AG09309 (cell line): Measurements from ENCODE around the gene CTAGE1.
"Not testable (repeated sequence)": the region's sequence is repeated elsewhere in the genome, so short reads cannot be mapped to it uniquely, and the experiment has no call there.

Experiments
- DNase-seq: peaks from one replicate; pipeline ENCODE4 v3.0.0-alpha.2; 2010; ENCODE audit warnings: low read depth
- H3K4me3 ChIP-seq: 2 replicates; pipeline ENCODE4 v1.5.1; 2011; ENCODE audit warnings: mild to moderate bottlenecking, low read depth, low read length, moderate library complexity; ENCODE audit not compliant: control insufficient read depth
- TF ChIP-seq, protein P1 (sequence below): IDR thresholded peaks from 2 replicates; pipeline ENCODE4 v1.5.1; 2011; ENCODE audit warnings: mild to moderate bottlenecking, low read depth, low read length, inconsistent platforms; ENCODE audit not compliant: insufficient read depth, control insufficient read depth; ENCODE audit errors: missing control alignments

Gene CTAGE1

DNA sequence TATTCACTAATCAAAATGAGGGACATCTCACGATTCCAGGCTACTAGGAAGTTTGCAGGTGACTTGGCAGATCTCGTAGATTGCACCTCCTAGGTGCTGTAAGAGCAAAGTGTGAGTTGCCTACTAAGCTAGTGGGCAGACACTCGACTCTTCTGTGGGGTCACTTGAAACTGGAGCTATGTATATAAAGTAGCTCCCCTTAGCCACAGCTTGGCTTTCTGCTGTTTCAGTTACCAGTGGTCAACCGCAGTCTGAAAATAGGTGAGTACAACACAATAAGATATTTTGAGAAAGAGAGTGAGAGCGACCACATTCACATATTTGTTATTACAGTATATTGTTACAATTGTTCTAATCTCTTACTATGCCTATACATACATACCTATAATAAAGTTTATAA lies 23.3 kb downstream of the CTAGE1 start:
- TF ChIP-seq, protein P1, sequence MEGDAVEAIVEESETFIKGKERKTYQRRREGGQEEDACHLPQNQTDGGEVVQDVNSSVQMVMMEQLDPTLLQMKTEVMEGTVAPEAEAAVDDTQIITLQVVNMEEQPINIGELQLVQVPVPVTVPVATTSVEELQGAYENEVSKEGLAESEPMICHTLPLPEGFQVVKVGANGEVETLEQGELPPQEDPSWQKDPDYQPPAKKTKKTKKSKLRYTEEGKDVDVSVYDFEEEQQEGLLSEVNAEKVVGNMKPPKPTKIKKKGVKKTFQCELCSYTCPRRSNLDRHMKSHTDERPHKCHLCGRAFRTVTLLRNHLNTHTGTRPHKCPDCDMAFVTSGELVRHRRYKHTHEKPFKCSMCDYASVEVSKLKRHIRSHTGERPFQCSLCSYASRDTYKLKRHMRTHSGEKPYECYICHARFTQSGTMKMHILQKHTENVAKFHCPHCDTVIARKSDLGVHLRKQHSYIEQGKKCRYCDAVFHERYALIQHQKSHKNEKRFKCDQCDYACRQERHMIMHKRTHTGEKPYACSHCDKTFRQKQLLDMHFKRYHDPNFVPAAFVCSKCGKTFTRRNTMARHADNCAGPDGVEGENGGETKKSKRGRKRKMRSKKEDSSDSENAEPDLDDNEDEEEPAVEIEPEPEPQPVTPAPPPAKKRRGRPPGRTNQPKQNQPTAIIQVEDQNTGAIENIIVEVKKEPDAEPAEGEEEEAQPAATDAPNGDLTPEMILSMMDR: no peak
- DNase-seq: no peak
- no peak overlapping the region for H3K4me3 ChIP-seq

DNA sequence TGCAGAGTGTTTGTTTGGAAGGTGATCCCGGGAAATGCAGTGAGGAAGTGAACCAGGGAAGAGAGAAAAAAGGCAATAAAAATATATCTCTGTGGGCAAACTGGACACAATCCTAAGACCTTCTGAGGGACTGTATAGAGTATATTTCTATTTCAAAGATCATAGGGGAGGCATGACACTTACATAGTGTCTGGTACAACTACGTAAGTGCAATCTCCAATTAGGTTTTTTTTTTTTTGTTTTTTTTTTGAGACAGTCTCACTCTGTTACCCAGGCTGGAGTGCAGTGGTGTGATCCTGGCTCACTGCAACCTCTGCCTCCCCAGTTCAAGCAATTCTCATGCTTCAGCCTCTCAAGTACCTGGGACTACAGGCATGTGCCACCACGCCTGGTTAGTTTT lies 24.6 kb downstream of the CTAGE1 start:
- DNase-seq, H3K4me3 ChIP-seq: not testable (repeated sequence)

- peak; percentile 71 for DNase-seq
- TF ChIP-seq, protein P1: no peak
- H3K4me3 ChIP-seq: no peak overlapping the region
Observed at GRCh38 chr18:22391407-22392345, 26.0 kb downstream of the CTAGE1 start.

DNA sequence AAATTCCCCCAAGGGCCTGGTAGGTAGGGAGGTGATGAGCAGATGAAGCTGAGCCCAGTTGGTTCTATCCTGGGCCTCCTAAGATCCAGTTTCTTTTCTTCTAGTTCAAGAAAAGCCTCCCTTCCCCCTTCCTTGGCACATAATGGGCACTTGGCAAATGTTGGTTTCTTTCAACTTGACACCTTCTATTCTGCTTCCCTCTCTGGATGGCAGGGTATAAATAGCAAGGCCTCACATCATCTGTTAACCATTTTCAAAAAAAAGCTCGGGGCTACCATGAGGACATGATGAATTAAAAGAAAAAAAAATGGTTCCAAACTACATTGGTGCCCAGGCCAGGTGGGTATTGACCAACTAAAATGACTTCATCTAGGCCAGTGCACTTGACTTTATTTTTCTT lies 29.9 kb downstream of the CTAGE1 start:
- TF ChIP-seq, protein P1: no peak
- DNase-seq: no peak

DNA sequence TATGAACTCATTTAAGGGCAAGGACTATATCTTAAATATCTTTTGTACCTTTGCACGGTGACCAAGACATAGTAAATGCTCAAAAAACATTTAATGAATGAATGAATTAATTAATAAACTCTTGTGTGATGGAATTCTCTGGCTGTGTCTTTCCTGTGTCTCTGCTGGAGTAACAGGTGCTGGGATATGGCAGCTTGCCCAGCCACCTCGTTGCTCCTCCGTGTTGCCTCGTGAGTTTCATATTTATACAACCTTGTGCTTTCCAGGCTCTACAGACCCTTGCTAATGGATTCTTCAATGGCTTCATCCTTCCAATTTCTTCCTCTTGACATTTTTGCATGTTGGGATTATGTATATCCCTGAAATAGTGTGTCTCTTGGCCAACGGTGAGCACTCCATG lies 30.4 kb downstream of the CTAGE1 start:
- H3K4me3 ChIP-seq: no peak overlapping the region
- no peak for DNase-seq
- TF ChIP-seq, protein P1: no peak

More for the DNA sequence above, 29.9 kb downstream of the CTAGE1 start:
- no peak overlapping the region for H3K4me3 ChIP-seq

DNA sequence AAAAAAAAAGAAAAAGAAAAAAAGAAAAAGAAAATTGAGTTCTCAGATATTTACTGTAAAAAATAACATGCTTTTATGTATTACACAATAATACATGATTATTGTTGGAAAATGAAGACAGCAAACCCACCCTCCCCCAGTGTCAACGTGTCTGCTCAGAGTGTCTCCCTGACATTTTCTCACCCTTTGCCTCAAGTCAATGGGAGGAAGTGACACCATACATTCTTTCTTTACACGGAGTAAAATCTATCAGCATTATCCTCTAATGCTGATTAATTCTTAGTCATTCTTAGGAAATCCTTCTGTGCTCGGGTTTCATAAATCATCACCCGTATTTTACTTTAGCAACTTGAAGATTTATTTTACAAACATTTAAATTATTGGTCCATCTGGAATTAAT lies 32.0 kb downstream of the CTAGE1 start:
- TF ChIP-seq, protein P1: no peak
- no peak overlapping the region for H3K4me3 ChIP-seq
- DNase-seq: peak; percentile 90

- no peak for DNase-seq
- TF ChIP-seq, protein P1: peak; percentile 53
- H3K4me3 ChIP-seq: no peak overlapping the region
Observed at GRCh38 chr18:22378672-22379282, 38.9 kb downstream of the CTAGE1 start.
